HG03378 (cell line): ENCODE results near the gene RNF166.

Experiments
- ATAC-seq: cut with Tn5 transposase; IDR thresholded peaks from one replicate; pipeline ENCODE4 v1.9.1; 2021; ENCODE audit warnings: mild to moderate bottlenecking, moderate library complexity; ENCODE audit not compliant: unreplicated experiment

Gene RNF166, protein sequence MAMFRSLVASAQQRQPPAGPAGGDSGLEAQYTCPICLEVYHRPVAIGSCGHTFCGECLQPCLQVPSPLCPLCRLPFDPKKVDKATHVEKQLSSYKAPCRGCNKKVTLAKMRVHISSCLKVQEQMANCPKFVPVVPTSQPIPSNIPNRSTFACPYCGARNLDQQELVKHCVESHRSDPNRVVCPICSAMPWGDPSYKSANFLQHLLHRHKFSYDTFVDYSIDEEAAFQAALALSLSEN

DNA sequence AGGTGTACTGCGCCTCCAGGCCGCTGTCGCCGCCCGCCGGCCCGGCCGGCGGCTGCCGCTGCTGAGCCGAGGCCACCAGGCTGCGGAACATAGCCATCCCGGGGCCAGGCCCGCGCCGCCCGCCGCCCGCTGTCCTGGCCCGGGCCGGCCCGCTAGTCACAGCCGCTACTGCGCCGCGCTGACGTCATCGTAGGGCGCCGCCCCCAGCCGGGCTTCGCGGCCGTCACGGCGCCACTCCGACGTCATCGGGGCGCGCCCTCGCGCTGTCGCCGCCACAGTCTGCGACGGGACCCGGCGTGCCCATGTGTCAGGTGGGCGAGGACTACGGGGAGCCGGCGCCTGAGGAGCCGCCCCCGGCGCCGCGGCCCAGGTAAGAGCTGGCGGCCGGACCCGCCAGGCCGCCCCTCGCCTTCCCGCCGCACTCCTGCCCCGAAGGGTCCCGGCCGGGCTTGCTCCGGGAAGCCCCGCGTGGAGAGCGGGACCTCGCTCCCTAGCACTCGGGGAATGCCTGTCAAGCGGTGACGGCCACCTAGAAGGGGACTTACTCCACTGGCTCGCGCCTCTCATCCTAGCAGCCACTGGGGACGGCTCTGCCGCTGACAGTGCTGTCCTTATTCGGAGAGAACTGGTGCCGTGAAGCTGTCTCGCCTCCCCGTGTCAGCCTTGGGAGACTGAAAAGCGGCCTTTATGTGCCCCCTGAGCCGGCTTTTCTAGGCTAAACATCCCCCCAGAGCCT lies at the start of gene RNF166, which contains the start of gene CTU2:
Gene RNF166 (minus strand): TSS at position 180 of the 736 bp plus-strand sequence. CDS start 83 bp downstream, at position 97.
Gene CTU2 (plus strand): TSS at position 275 of the 736 bp plus-strand sequence. CDS start 28 bp downstream, at position 303.
- ATAC-seq: peak; percentile 37

DNA sequence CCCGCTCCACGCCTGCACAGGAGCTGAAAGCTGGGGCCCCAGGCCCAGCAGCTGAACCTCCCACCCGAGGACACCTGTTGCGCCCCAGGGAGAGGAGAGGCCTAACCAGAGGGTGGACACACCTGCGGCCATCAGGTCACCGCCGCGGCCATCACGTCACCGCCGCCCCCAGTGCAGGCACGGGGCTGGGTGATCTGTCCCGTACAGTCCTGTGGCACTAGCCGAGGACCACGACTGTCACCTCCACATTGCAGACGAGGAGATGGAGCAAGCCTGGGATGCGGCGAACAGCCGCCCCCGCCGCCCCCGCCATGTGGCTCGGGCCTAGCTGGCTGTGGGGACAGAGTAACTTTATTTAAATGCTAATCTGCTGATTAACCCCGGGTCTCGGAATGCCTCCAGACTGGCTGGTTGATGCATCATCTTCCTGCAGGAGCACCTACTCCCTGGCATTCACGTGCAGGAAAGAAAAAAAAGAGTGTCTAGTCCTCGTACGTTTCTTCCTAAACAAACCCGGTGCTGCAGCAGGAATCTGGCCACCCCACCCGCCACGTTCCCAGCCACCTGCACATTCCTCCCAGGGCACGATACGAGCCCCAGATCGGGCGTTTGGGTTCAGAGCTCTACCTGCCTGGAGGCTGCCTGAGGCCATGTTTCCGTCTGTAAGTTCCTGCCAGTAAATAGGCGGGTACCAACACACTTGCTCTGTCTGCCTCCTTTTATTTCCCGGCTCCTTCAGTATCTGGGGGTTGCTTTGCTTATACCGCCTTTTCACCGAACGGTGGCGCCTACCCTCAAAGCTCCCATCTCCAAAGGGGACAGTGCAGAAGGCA lies 48.9 kb upstream of the RNF166 start:
- no peak for ATAC-seq

DNA sequence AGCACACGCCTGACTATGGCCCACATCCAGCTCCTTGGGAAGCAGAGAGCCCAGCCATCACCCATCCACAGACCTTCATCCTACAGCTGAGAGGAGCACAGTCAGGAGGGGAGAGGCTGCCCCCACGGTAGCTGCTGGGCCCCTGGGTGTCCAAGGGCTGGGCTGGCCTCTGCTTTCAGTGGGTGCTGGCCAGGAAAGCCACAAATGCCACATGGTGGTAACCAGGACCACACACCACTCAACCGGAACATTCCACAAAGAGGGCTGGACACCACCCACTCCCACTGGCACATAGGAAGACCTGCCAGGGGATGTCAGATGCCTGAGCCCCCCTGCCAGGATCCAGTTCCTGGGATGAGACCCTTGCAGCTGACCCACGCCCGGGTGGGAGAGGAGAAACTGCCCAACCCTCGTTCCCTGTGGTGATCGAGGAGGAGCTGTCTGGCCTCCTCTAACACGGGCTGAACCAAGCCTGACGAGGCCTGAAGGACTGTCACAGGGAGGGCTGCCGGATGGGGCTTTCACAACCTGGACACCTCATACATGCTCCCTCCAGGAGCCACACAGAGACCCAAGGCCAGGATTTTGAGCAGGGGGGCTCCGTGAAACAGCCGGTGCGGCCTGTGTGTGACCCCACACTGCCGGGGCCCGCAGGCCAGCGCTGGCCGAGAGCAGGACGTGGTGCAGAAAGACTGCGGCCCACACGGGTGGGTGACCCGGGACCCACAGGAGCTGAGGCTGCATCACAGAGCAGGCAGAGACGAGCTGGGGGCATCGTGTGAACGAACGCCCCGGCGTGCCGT lies 48.1 kb upstream of the RNF166 start:
- ATAC-seq: no peak

DNA sequence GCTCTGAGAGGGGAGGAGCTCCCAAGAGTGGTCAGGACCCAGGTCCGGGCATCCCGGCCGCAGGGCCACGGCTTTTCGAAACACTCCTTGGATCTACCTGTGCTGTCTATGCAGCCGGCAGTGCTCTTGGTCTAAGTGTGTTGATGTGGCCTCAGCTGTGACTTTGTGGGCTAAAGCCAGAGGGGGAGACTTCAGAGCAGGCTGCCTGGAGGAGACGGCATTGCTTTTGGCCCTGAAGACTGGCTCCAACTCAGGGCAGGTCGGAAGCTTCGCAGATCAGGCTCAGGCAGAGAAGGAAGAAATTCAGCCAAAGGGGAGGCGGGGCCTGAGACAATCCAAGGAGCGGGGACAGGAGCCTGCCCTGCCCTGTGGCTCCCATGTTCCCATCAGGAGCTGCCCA lies 47.4 kb upstream of the RNF166 start:
- ATAC-seq: no peak

DNA sequence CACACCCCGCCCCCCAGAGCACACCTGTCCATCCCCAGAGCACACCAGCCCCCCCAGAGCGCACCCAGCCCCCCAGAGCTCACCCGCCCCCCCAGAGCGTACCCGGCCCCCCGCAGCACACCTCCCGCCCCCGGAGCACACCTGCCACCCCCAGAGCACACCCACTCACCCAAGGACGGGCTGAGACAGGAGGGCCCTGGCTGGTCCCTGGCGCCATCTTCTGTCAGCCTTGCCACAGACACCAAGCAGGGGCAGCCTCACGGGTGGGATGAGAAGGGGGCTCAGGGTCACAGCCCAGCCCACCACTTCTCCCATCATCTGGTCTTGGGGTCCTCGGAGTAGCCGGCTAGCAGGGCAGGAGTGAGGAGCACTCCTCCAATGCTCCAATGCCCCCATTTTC lies 47.0 kb upstream of the RNF166 start:
- no peak for ATAC-seq

DNA sequence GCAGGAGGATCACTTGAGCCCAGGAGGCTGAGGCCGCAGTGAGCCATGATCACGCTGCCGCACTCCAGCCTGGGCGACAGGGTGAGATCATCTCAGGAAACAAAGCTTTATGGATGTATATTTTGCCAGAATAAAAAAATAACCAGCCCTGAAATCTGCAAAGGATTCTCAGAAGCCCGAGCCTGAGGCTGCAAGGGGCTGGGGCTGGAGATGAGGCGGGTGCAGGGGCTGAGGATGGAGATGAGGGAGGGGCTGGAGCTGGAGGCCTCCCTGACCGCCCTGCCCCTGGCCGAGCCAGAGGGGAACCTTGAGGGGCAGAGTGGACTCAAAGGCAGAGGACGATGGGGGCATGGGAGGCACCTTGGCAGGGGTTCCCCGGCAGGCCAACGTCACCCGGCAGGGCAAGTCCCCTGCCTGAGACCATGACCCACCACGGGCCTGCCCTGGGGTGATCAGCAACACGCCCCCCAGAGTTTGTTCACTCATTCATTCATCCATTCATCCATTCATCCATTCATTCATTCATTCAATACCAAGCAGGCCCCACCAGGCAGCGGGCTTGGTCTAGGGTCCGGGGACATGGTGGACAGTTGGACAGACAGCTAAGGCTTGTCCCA lies 46.3 kb upstream of the RNF166 start:
- no peak for ATAC-seq

DNA sequence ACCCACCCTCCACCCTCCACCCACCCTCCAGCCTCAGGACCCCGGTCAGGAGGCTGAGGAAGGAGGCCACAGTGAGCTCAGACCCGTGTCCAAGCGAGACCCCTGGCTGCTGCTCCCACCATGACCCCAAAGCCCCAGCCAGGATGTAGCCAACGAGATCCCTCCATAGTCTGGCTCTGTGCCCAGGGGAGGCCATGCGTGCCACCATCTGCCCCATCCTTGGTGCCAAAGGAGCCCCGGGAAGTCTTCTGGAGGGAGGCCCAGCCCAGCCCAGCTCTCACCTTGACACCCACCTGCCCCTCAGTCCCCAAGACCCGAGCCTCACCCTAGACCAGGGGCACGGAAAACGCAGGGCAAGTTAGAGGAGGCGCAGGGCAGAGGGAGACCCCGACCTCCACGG lies 44.6 kb upstream of the RNF166 start:
- no peak for ATAC-seq

DNA sequence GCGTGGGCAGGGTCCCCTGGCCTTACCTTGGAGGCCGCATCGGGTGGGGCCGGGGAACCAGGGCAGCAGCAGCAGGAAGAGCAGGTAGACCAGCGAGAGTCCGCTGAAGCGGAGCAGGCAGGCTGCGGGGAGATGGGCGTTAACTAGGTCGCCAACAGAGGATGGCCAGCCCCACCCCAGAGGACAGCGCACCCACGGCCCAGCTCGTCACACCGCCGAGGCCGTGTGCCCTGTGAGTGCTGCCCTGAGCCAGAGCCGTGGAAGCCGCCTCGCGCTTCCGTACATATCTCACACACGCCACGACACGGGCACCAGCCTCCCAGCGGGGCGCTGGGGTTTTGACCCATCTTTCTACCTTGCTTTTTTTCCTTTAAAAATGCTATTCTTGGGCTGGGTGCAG lies 43.1 kb upstream of the RNF166 start:
- no peak for ATAC-seq

DNA sequence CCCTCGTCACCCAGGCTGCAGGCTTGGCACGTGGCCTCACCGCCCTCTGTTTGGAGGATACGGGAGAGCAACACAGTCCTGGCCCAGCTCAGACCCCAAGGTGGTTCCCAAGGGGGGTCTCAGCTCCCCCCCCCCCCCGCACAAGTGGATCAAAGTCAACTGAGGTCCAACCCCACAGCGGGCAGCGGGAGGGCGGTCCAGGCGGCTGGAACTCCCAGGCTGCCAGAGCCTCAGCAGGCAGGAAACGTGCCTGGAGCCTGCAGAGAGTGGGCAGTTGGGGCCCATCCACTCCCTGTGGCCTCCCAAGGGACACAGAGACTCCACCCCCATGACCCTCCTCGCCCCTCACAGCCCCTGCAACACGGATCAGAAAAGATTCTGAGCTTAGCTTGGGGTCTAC lies 42.2 kb upstream of the RNF166 start:
- ATAC-seq: no peak

DNA sequence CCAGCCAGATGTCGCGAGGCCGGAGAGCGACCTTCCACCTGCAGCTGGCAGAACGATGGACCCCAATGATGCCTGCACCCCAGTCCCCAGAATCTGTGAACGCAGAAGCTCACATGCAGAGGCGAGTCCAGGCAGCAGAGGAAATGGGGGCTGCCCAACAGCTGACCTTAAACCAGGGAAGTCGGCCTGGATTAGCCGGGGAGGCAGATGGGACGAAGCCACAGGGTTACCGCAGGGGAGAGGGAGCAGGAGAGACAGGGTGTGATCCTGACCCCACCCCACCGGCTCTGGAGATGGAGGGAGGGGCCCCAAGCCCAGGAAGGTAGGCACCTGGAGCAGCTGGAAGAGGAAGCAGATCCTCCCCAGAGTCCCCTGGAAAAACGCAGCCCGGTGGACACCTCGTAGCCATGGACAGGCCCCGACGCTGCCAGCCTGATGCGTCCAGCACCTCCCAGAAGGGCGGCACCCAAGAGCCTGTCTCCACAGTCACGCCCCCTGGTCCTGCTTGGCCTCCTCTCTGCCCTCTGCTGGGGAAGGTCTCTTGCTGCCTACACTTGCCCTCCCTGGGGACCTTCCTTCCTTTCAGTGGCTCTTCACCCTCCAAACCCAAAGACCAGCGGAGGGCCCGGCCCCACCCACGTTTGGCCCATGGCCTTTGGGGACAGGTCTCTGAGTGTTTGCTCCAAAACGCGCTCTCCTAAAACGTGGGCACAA lies 41.5 kb upstream of the RNF166 start:
- ATAC-seq: no peak

DNA sequence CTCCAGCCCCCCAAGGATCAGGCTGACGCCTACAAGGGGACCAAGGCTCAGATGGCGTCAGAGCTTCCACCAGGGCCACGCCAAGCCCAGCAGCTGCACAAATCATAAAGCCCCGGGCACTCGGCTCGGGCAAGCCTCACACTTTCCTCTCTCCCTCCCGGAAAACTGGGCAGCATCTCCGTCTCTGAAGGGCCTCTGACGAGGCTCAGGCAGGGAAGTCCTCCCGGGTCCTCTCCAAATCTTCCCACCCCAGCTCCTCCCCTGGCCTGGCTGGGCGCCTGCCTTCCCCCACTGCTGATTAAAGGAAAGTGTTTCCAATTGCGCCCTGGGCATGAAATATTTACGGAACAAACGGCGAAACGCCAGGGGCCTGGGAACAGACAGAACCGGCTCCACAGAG lies 40.3 kb upstream of the RNF166 start:
- no peak for ATAC-seq

DNA sequence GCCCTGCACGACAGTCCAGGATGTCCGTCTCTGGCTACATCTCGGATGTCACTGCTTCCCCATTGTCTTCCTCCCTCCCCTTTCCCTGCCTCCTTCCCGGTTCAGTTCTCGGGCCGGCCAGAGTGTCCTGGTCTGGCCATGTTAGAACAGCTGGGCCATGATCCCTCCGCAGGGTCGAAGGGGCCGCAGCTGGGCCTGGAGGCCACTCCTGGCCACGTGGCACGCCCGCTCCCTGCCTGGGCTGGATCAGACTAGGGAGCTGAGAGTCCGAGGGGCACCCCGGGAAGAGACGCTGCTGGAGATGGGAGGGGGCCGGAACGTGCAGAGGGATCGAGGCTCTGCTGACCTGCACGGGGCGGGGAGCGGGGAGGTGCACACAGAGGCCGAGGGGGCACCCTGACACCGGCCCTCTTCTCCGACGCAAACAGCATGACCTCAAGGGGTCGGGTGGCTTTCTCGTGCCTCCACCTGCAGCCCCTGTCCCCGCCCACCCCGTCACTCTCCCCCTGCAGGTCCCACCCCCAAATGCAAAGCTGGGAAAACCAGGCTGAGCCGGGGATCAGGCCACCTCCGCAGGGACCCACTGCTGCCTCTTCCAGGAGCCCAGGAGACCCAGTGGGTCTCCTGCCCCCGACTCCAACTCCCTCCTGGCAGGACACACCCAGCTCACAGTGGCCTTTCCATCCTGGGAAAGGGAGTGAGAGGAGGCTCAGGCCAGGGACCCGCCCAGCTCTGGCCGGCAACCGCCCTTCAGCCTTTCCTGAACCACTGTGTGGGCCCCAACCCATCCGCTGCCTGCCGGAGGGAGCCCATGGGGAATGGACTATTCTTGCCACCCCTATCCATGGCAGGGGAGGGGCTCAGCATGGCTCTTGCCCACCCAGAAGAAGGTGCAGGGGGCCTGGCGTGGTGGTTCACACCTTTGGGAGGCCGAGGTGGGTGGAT lies 38.6 kb upstream of the RNF166 start:
- ATAC-seq: no peak

DNA sequence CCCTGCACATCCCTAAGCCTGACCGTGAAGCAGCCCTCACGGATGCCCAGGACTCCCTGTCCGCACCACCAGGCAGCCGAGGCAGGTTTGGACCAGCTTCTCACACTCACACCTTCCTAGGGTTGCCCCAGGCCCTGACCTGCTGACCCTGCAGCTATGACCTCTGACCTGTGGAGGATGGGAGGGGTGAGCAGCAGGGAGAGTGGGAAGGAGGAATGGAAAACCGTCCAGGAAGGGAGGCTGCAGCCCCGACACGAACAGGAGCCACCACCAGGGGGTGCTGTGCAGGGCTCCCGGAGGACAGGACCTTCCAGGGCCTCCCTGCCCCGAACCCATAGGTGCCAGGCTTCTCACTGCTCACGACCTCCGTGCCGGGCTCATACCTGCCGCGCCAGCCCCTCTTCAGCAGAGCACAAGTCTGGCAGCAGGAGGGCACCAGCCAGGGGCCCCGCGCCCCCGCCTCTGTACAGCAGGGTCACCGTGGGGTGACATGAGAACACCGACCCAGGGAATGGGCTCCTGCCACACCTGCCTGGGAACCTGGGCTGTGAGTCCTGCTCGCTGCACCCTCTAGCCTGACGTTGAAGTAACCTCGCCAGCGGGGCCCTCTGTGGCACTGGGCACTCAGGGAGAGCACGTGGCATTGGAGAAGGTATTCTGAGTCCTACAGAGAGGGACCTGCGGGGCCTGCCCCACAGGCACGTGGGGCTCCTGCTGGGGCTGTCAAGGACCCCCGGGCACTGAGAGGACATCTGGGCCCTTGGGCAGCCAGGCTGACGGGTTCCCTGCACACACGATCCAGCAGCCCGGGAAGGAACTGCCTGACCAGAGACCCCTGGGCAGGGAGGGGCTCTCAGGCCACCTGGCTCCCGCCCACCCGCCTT lies 37.7 kb upstream of the RNF166 start:
- ATAC-seq: no peak

DNA sequence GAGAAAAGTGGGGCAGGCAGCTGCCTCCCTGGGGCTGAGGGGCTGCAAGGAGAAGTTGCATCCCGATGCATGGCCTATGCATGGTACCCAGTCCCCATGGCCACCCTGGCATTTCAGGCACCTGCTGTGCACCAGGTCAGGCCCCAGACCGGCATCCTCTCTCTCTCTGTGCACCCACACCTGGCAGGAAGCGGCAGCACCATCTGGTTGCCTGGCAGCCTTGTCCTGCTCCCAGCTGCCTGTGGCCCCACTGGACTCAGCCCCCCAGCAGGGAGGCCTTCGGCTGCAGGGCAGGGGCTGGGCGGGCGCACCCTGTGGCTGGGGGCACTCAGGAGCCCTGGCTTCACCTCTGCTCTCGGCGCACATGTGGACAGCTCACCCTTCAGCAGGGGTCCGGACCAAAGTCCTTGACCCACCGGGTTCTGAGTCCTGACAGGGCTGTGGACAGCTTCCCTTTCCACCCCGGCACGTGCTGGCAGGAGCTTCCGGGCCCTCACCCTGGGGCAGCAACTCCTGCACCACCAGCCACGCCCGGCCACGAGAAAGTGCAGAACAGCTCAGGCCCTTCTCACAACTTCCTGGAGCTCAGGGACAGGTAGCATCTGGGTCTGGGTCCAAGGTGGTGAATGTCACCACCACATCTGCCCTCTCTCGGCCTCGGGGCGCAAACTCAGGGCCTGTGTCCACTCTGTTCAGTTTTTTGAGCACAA lies 36.8 kb upstream of the RNF166 start:
- no peak for ATAC-seq

DNA sequence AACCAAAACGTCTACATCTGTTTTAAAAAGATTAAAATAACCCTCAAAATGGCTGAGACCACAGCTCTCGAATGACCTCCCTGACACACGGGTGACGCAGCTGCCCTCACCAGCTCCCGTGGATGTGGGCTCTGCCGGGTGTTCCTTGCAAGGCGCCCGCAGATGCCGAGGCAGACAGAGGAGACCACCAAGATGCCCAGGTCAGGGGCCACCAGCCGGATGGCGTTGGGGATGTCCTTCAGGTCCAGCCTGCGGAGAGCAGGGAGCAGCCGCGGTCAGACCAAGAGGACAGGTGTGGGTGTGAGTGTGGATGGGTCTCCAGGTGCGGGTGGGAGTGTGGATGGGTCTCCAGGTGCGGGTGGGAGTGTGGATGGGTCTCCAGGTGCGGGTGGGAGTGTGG lies 35.2 kb upstream of the RNF166 start:
- no peak for ATAC-seq

DNA sequence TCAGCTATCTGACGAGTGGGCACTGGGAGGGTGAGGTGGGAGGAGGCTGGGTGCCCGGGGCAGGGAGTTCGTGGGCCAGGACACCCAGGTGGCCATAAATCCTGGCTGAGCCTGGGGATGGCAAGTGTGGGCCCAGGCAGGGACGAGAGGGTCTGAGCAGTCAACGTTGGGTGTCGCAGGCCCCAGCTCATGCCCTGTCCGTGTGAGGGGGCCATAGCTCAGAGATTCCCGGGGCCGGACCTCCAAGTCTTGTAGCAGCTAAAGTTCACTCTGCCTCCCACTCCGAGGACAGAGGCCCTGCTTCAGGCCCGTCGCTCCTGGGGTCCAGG lies 34.5 kb upstream of the RNF166 start:
- ATAC-seq: no peak
